GM12875 (cell line): ENCODE results near the gene AGTRAP.

Experiments
- H3K4me3 ChIP-seq: one replicate; pipeline ENCODE4 v1.5.1; 2011; ENCODE audit warnings: low read depth, low read length, control low read depth
- TF ChIP-seq, protein P1 (sequence below): IDR thresholded peaks from 2 replicates; pipeline ENCODE4 v1.5.1; 2011; ENCODE audit warnings: low read depth, mild to moderate bottlenecking, control low read depth, inconsistent platforms, low read length, moderate library complexity, borderline replicate concordance; ENCODE audit not compliant: insufficient read depth

The AGTRAP gene

GRCh38 chr1:11736746-11737639 lies 1.1 kb downstream of the AGTRAP start:
- peak overlapping the region; percentile 66 for H3K4me3 ChIP-seq
- TF ChIP-seq, protein P1, sequence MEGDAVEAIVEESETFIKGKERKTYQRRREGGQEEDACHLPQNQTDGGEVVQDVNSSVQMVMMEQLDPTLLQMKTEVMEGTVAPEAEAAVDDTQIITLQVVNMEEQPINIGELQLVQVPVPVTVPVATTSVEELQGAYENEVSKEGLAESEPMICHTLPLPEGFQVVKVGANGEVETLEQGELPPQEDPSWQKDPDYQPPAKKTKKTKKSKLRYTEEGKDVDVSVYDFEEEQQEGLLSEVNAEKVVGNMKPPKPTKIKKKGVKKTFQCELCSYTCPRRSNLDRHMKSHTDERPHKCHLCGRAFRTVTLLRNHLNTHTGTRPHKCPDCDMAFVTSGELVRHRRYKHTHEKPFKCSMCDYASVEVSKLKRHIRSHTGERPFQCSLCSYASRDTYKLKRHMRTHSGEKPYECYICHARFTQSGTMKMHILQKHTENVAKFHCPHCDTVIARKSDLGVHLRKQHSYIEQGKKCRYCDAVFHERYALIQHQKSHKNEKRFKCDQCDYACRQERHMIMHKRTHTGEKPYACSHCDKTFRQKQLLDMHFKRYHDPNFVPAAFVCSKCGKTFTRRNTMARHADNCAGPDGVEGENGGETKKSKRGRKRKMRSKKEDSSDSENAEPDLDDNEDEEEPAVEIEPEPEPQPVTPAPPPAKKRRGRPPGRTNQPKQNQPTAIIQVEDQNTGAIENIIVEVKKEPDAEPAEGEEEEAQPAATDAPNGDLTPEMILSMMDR, result no peak

GRCh38 chr1:11738096-11738495 lies 2.2 kb downstream of the AGTRAP start:
- TF ChIP-seq, protein P1, result no peak
- no peak overlapping the region for H3K4me3 ChIP-seq

DNA sequence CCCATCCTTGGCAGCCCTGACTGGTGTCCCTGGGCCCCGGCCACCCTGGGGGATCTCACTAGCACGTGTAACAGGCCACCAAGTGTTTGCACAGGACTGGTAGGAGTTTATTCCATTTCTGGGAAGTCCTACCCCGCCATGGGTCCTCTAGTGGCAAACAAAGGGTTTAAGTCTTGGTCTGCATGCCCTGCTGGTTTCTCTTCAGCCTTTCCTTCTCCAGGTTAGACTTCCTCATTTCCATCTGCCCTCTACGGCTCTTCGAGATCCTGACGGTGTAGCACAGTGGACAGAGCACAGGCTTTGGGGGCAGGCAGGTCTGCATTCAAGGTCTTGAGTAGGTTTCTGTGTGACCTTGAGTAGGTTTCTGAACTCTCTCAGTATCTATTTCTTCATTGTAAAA lies 2.8 kb downstream of the AGTRAP start:
- H3K4me3 ChIP-seq, result no peak overlapping the region
- TF ChIP-seq, protein P1, result no peak

- TF ChIP-seq, protein P1, result no peak
- H3K4me3 ChIP-seq, result no peak overlapping the region
These were observed 4.6 kb downstream of the AGTRAP start for GRCh38 chr1:11740258-11741192.

DNA sequence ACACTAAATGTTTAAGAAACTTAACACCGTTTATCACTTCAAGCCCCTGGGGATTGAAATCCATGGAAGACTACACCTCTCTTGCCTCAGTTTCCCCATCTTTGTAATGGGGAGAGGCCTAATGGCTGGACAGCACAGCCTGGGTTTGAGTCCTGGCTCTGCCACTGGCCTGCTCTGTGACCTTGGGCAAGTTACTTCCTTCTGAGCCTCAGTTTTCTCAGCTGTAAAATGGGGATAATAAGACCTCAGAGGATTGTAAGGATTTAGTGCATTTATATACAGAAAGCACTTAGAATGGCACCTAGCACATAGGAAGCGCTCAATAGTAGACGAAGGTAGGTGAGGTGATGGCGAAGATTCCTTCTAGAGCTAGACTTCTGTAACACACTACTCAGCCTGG lies 5.5 kb downstream of the AGTRAP start:
- TF ChIP-seq, protein P1, result no peak
- H3K4me3 ChIP-seq, result no peak overlapping the region

GRCh38 chr1:11741919-11742558 lies 6.1 kb downstream of the AGTRAP start:
- no peak overlapping the region for H3K4me3 ChIP-seq
- TF ChIP-seq, protein P1, result no peak
